PFSK-1 (cell line): ENCODE results near the gene CYP27C1.

Experiments
- FOXP2 ChIP-seq: optimal IDR thresholded peaks from 2 replicates; pipeline ENCODE3; 2011; ENCODE audit warnings: borderline replicate concordance, control low read depth, inconsistent platforms; ENCODE audit not compliant: insufficient read depth; ENCODE audit errors: extremely low read length, extremely low read depth
- POLR2AphosphoS5 ChIP-seq: IDR thresholded peaks from 2 replicates; pipeline ENCODE4 v1.6.1; 2012; ENCODE audit warnings: low read depth, mild to moderate bottlenecking, control low read depth, low read length, moderate library complexity
- REST ChIP-seq, 2 experiments: IDR thresholded peaks; 2 replicates each; pipeline versions ENCODE4 v1.6.1 to v1.8.0; 2011 to 2012; ENCODE audit warnings: low read depth in 2 of 2, low read length in 2 of 2, control low read depth in 1 of 2, inconsistent platforms in 1 of 2, mild to moderate bottlenecking in 1 of 2, moderate library complexity in 1 of 2; ENCODE audit not compliant: insufficient read depth in 1 of 2
- SIN3A ChIP-seq: IDR thresholded peaks from 2 replicates; pipeline ENCODE4 v1.6.1; 2012; ENCODE audit warnings: mild to moderate bottlenecking, low read length, moderate library complexity, borderline replicate concordance; ENCODE audit not compliant: insufficient read depth
- TAF1 ChIP-seq: IDR thresholded peaks from 2 replicates; pipeline ENCODE4 v1.6.1; 2012; ENCODE audit warnings: low read length, control low read depth, borderline replicate concordance; ENCODE audit not compliant: insufficient read depth

GRCh38 chr2:127191331-127192219 is 28.5 kb downstream of the CYP27C1 start:
- TF ChIP-seq POLR2AphosphoS5 (no peak), TAF1 (no peak), REST (IDR thresholded peaks at IDR 0.05; ENCODE audit: insufficient read depth in 1 of 2, low read depth in 2 of 2, low read length in 2 of 2) (no peak), FOXP2 (no peak), SIN3A (no peak)
